Measurements from ENCODE around the gene ADGRL4. TPM values are rescaled to one million over a fixed set of nuclear protein-coding genes. Genes with fewer than 3 reads are reported as not detected.
A peak's percentile ranks its signal among the peaks of the same experiment; 100 is the strongest.
"Not testable (repeated sequence)": the region's sequence is repeated elsewhere in the genome, so short reads cannot be mapped to it uniquely, and the experiment has no call there.

Gene ADGRL4
- total and polyA plus RNA-seq, 4 donors = 8.4 to 13.4 (median 11.5) TPM

DNA sequence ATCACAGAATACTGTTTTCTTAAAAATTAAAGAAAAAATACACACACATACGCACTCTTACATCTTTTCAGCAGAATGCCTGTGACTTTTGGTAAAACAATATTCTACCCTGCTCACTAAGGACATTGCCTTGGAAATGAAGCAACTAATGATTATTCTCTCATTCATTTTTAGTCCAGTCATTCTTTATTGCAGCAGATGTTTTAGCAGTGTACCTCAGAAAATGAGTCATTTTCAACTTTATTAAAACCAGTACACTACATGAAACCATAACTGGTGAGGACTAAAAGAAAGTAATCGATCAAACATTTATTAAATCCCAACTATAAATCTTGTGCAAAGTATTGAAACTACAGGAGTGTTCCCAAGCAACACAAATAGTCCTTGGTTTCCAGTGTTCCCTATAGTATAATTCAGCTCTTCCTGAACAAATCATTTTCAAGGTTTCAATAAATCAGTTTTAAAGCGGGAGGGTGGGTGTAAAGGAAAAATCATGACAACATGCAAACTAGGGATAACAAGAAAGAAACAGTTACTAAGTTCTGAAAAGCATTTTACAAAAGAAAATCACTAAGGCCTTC is 114.2 kb downstream of the ADGRL4 start:
- H3K9me3 ChIP-seq (ENCODE audit: control insufficient read depth, insufficient read depth, low read length) = no peaks in the 10 kb centered on the region
- WGBS (ENCODE audit: insufficient coverage) = 86% methylated on average over 1 of the region's 3 CpGs

DNA sequence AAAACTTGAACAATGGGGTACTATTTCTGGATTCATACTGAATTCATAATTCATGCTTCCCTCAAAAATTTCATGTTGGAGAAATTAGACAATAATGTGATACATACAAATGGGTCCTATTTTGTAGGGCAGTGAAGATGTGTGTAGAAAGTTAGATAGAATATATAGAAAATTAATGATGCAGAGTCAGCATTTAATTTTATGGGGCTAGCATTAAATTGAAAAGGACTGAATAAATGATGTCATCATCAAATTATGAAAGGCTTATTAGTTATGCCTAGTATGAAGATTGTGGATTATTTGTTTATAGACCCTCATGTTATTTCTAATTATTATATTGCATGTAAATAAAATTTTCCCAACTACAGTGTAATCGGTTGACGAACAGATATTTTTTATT is 119.1 kb downstream of the ADGRL4 start:
- no peak overlapping the region for H3K4me3 ChIP-seq (ENCODE audit: low read depth, low read length)
- no peaks in the 10 kb centered on the region for H3K27me3 ChIP-seq (ENCODE audit: control insufficient read depth, insufficient read depth, low read length)
- no peaks in the 10 kb centered on the region for H3K9me3 ChIP-seq (ENCODE audit: control insufficient read depth, insufficient read depth, low read length)
- H3K4me1 ChIP-seq (ENCODE audit: control insufficient read depth, insufficient read depth, low read length) = no peaks in the 10 kb centered on the region
- H3K36me3 ChIP-seq (ENCODE audit: control insufficient read depth, insufficient read depth, low read length) = no peaks in the 10 kb centered on the region
- no CpG with 5 or more reads among the region's 2 CpGs for WGBS (ENCODE audit: insufficient coverage)
- no peak overlapping the region for H3K27ac ChIP-seq (ENCODE audit: low read depth, low read length)
- no peak for DNase-seq (ENCODE audit: low read depth in 4 of 6, low spot score in 6 of 6)

More for the DNA sequence above, 114.2 kb downstream of the ADGRL4 start:
- DNase-seq (ENCODE audit: low read depth in 4 of 6, low spot score in 6 of 6) = peak in 1 of 6 donors; percentile 10
- Histone ChIP-seq H3K4me1 (ENCODE audit: control insufficient read depth, insufficient read depth, low read length) (no peaks in the 10 kb centered on the region), H3K27me3 (ENCODE audit: control insufficient read depth, insufficient read depth, low read length) (no peaks in the 10 kb centered on the region), H3K4me3 (ENCODE audit: low read depth, low read length) (no peak overlapping the region), H3K36me3 (ENCODE audit: control insufficient read depth, insufficient read depth, low read length) (no peaks in the 10 kb centered on the region), H3K27ac (ENCODE audit: low read depth, low read length) (no peak overlapping the region)

- peak in 2 of 6 donors; percentile 29 to 66 for DNase-seq (ENCODE audit: low read depth in 4 of 6, low spot score in 6 of 6)
- Histone ChIP-seq H3K27me3 (ENCODE audit: control insufficient read depth, insufficient read depth, low read length) (no peaks in the 10 kb centered on the region), H3K4me1 (ENCODE audit: control insufficient read depth, insufficient read depth, low read length) (no peaks in the 10 kb centered on the region), H3K36me3 (ENCODE audit: control insufficient read depth, insufficient read depth, low read length) (no peaks in the 10 kb centered on the region), H3K4me3 (ENCODE audit: low read depth, low read length) (no peak overlapping the region), H3K9me3 (ENCODE audit: control insufficient read depth, insufficient read depth, low read length) (no peaks in the 10 kb centered on the region), H3K27ac (ENCODE audit: low read depth, low read length) (no peak overlapping the region)
- 6% methylated on average over 4 of the region's 6 CpGs for WGBS (ENCODE audit: insufficient coverage)
Measured at GRCh38 chr1:78884685-78885452, 121.7 kb downstream of the ADGRL4 start.

DNA sequence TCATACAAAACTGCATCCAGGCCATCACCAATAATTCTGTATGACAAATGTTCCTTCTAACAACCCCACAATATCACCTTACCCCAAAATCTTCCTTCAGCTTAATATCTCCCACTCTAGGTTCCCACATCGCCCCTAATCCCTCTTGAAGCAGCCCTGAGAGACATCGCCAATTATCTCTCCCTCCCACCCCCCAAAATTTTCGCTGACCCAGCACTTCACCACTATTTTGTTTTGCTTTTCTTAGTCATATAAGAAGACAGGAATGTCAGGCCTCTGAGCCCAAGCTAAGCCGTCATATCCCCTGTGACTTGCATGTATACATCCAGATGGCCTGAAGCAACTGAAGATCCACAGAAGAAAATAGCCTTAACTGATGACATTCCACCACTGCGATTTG is 126.3 kb downstream of the ADGRL4 start:
- Histone ChIP-seq H3K27me3 (ENCODE audit: control insufficient read depth, insufficient read depth, low read length) (no peaks in the 10 kb centered on the region), H3K4me3 (ENCODE audit: low read depth, low read length) (no peak overlapping the region), H3K9me3 (ENCODE audit: control insufficient read depth, insufficient read depth, low read length) (no peaks in the 10 kb centered on the region), H3K4me1 (ENCODE audit: control insufficient read depth, insufficient read depth, low read length) (no peaks in the 10 kb centered on the region), H3K36me3 (ENCODE audit: control insufficient read depth, insufficient read depth, low read length) (no peaks in the 10 kb centered on the region), H3K27ac (ENCODE audit: low read depth, low read length) (no peak overlapping the region)
- WGBS (ENCODE audit: insufficient coverage) = 94% methylated on average over 3 of the region's 5 CpGs
- no peak for DNase-seq (ENCODE audit: low read depth in 4 of 6, low spot score in 6 of 6)

DNA sequence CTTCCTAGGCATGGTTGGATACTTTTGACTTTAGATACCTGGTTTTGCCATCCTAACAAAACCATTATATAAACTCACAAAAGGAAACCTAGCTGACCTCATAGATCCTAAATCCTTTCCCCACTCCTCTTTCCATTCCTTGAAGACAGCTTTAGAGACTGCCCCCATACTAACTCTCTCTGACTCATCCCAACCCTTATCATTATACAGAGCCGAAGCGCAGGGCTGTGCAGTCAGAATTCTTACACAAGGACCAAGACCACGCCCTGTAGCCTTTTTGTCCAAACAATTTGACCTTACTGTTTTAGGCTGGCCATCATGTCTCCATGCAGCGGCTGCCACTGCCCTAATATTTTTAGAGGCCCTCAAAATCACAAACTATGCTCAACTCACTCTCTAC is 130.5 kb downstream of the ADGRL4 start:
- H3K36me3 ChIP-seq (ENCODE audit: control insufficient read depth, insufficient read depth, low read length); H3K27me3 ChIP-seq (ENCODE audit: control insufficient read depth, insufficient read depth, low read length); DNase-seq (ENCODE audit: low read depth in 4 of 6, low spot score in 6 of 6); H3K4me1 ChIP-seq (ENCODE audit: control insufficient read depth, insufficient read depth, low read length); H3K27ac ChIP-seq (ENCODE audit: low read depth, low read length); H3K4me3 ChIP-seq (ENCODE audit: low read depth, low read length); H3K9me3 ChIP-seq (ENCODE audit: control insufficient read depth, insufficient read depth, low read length): not testable (repeated sequence)
- WGBS (ENCODE audit: insufficient coverage) = 93% methylated on average over 4 of the region's 4 CpGs

GRCh38 chr1:78872801-78873200 is 133.7 kb downstream of the ADGRL4 start:
- WGBS (ENCODE audit: insufficient coverage) = 100% methylated on average over 3 of the region's 4 CpGs
- not testable (repeated sequence) for H3K4me1 ChIP-seq (ENCODE audit: control insufficient read depth, insufficient read depth, low read length); H3K4me3 ChIP-seq (ENCODE audit: low read depth, low read length); H3K36me3 ChIP-seq (ENCODE audit: control insufficient read depth, insufficient read depth, low read length); H3K27me3 ChIP-seq (ENCODE audit: control insufficient read depth, insufficient read depth, low read length); H3K9me3 ChIP-seq (ENCODE audit: control insufficient read depth, insufficient read depth, low read length); DNase-seq (ENCODE audit: low read depth in 4 of 6, low spot score in 6 of 6); H3K27ac ChIP-seq (ENCODE audit: low read depth, low read length)

DNA sequence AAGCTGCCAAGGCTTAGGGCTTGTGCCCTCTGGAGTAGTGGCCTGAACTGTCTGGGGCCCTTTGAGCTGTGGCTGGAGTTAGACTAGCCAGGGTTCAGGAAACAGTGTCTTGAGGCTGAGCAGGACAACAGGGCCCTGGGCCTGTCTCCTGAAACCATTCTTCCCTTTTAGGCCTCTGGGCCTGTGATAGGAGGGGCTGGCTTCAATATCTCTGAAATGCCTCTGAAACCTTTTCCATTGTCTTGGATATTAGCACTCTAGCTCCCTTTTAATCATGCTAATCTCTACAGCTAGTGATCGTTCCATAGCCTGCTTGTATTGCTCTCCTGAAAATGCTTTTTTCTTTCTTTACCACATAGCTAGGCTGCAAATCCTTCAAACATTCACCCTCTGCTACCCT is 135.3 kb downstream of the ADGRL4 start:
- Histone ChIP-seq H3K27ac (ENCODE audit: low read depth, low read length) (no peak overlapping the region), H3K9me3 (ENCODE audit: control insufficient read depth, insufficient read depth, low read length) (no peaks in the 10 kb centered on the region), H3K4me1 (ENCODE audit: control insufficient read depth, insufficient read depth, low read length) (no peaks in the 10 kb centered on the region), H3K27me3 (ENCODE audit: control insufficient read depth, insufficient read depth, low read length) (no peaks in the 10 kb centered on the region), H3K4me3 (ENCODE audit: low read depth, low read length) (no peak overlapping the region), H3K36me3 (ENCODE audit: control insufficient read depth, insufficient read depth, low read length) (no peaks in the 10 kb centered on the region)
- 67% methylated on average over 1 of the region's 1 CpG for WGBS (ENCODE audit: insufficient coverage)
- DNase-seq (ENCODE audit: low read depth in 4 of 6, low spot score in 6 of 6) = no peak

DNA sequence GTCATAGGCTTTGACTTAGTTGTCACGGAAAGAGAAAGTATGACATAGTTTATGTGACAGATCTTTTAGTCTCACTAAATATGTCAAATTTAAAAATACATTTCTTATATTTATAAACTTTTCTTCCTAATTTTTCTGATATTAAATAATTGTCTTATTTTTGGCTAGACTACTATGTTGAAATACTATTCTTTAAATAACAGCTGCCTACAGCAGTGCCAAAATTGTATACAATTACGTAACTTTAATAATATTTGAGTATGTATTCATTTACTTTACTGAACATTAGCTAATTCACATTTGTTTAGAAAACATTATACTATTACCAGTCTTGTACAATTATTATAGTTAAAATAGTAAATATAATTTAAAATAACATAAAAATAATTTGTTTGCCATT is 137.4 kb downstream of the ADGRL4 start:
- no CpG with 5 or more reads among the region's 2 CpGs for WGBS (ENCODE audit: insufficient coverage)
- no peak overlapping the region for H3K4me3 ChIP-seq (ENCODE audit: low read depth, low read length)
- no peaks in the 10 kb centered on the region for H3K36me3 ChIP-seq (ENCODE audit: control insufficient read depth, insufficient read depth, low read length)
- no peak overlapping the region for H3K27ac ChIP-seq (ENCODE audit: low read depth, low read length)
- no peaks in the 10 kb centered on the region for H3K9me3 ChIP-seq (ENCODE audit: control insufficient read depth, insufficient read depth, low read length)
- no peaks in the 10 kb centered on the region for H3K4me1 ChIP-seq (ENCODE audit: control insufficient read depth, insufficient read depth, low read length)
- DNase-seq (ENCODE audit: low read depth in 4 of 6, low spot score in 6 of 6) = no peak
- no peaks in the 10 kb centered on the region for H3K27me3 ChIP-seq (ENCODE audit: control insufficient read depth, insufficient read depth, low read length)

DNA sequence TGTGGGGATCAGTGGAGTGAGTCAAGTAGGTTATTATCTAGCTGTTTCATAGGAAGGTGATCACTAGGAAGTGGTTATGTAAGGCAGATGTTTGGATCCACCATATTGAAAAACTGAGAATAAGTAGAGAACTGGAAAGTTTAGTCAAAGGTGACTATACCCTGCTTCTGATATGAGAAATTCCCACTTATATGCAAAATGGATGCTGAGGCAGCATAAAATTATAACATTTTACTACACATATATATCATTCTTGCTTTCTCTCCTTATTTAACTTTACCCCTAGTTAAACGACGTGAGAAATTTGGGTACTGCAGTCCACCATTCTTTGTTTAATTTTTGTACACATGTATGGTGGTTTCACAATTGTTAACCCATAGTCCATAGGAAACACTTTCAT is 142.4 kb downstream of the ADGRL4 start:
- no peak overlapping the region for H3K27ac ChIP-seq (ENCODE audit: low read depth, low read length)
- no peaks in the 10 kb centered on the region for H3K4me1 ChIP-seq (ENCODE audit: control insufficient read depth, insufficient read depth, low read length)
- H3K36me3 ChIP-seq (ENCODE audit: control insufficient read depth, insufficient read depth, low read length) = no peaks in the 10 kb centered on the region
- WGBS (ENCODE audit: insufficient coverage) = no CpG with 5 or more reads among the region's 2 CpGs
- no peak overlapping the region for H3K4me3 ChIP-seq (ENCODE audit: low read depth, low read length)
- no peaks in the 10 kb centered on the region for H3K27me3 ChIP-seq (ENCODE audit: control insufficient read depth, insufficient read depth, low read length)
- no peaks in the 10 kb centered on the region for H3K9me3 ChIP-seq (ENCODE audit: control insufficient read depth, insufficient read depth, low read length)
- no peak for DNase-seq (ENCODE audit: low read depth in 4 of 6, low spot score in 6 of 6)

GRCh38 chr1:78856096-78856495 is 150.4 kb downstream of the ADGRL4 start:
- Histone ChIP-seq H3K36me3 (ENCODE audit: control insufficient read depth, insufficient read depth, low read length) (no peaks in the 10 kb centered on the region), H3K9me3 (ENCODE audit: control insufficient read depth, insufficient read depth, low read length) (no peaks in the 10 kb centered on the region), H3K27ac (ENCODE audit: low read depth, low read length) (no peak overlapping the region), H3K4me1 (ENCODE audit: control insufficient read depth, insufficient read depth, low read length) (no peaks in the 10 kb centered on the region), H3K4me3 (ENCODE audit: low read depth, low read length) (no peak overlapping the region), H3K27me3 (ENCODE audit: control insufficient read depth, insufficient read depth, low read length) (no peaks in the 10 kb centered on the region)
- DNase-seq (ENCODE audit: low read depth in 4 of 6, low spot score in 6 of 6) = no peak
- WGBS (ENCODE audit: insufficient coverage) = no CpG with 5 or more reads among the region's 2 CpGs
